Keratinocyte (primary cell): ENCODE measurements around the gene TBC1D14. TPM values are rescaled to one million over a fixed set of nuclear protein-coding genes. Genes with fewer than 3 reads are reported as not detected.
"Not testable (repeated sequence)": the region's sequence is repeated elsewhere in the genome, so short reads cannot be mapped to it uniquely, and the experiment has no call there.

Experiments
- DNase-seq: peaks from one replicate; pipeline ENCODE4 v3.0.0-alpha.2; 2011; ENCODE audit warnings: low read depth, missing footprints, low spot score
- FAIRE-seq: peaks from 2 replicates; lab custom pipeline; 2011; peaks lifted over from hg19 to GRCh38; lab: Jason Lieb, UNC
- H2AFZ ChIP-seq: 2 replicates; pipeline ENCODE4 v1.6.0; 2012; ENCODE audit warnings: low read length, control low read depth, inconsistent platforms; ENCODE audit not compliant: control insufficient read depth
- H3K27ac ChIP-seq: 2 replicates; pipeline ENCODE4 v1.5.1; 2011; ENCODE audit warnings: low read length; ENCODE audit not compliant: control insufficient read depth, insufficient read depth
- H3K27me3 ChIP-seq: 3 replicates; pipeline ENCODE4 v1.6.0; 2011; ENCODE audit warnings: low read length; ENCODE audit not compliant: control insufficient read depth, insufficient read depth; ENCODE audit errors: extremely low read depth
- H3K36me3 ChIP-seq, 2 experiments: 2 replicates in 1 of 2; 3 replicates in 1 of 2; pipeline ENCODE4 v1.5.1; 2011; ENCODE audit warnings: low read length in 2 of 2, mild to moderate bottlenecking in 1 of 2; ENCODE audit not compliant: control insufficient read depth in 2 of 2, insufficient read depth in 2 of 2; ENCODE audit errors: extremely low read depth in 1 of 2
- H3K4me1 ChIP-seq: 3 replicates; pipeline ENCODE4 v1.5.1; 2011; ENCODE audit warnings: low read length; ENCODE audit not compliant: control insufficient read depth, insufficient read depth; ENCODE audit errors: extremely low read depth
- H3K4me2 ChIP-seq: 3 replicates; pipeline ENCODE4 v1.6.0; 2011; ENCODE audit warnings: low read depth, low read length; ENCODE audit not compliant: control insufficient read depth, insufficient read depth; ENCODE audit errors: extremely low read depth
- H3K4me3 ChIP-seq, 3 experiments: fragments of 200-600 bp in 1 of 3; sonication (generic) in 1 of 3; 2 replicates in 2 of 3; 3 replicates in 1 of 3; pipeline ENCODE4 v1.5.1; 2011 to 2016; ENCODE audit warnings: low read length in 3 of 3, mild to moderate bottlenecking in 3 of 3, control low read depth in 2 of 3, inconsistent platforms in 1 of 3, low read depth in 1 of 3, mixed read lengths in 1 of 3, mixed run types in 1 of 3, moderate library complexity in 1 of 3; ENCODE audit not compliant: control insufficient read depth in 2 of 3, insufficient read depth in 2 of 3; ENCODE audit errors: extremely low read depth in 1 of 3
- H3K79me2 ChIP-seq: 2 replicates; pipeline ENCODE4 v1.6.0; 2012; ENCODE audit warnings: low read length; ENCODE audit not compliant: control insufficient read depth, insufficient read depth
- H3K9ac ChIP-seq: 3 replicates; pipeline ENCODE4 v1.6.0; 2011; ENCODE audit warnings: low read length; ENCODE audit not compliant: control insufficient read depth, insufficient read depth; ENCODE audit errors: extremely low read depth
- H3K9me1 ChIP-seq: 3 replicates; pipeline ENCODE4 v1.6.0; 2011; ENCODE audit warnings: low read length; ENCODE audit not compliant: control insufficient read depth, insufficient read depth; ENCODE audit errors: extremely low read depth
- H3K9me3 ChIP-seq: 2 replicates; pipeline ENCODE4 v1.5.1; 2012; ENCODE audit warnings: low read depth, low read length; ENCODE audit not compliant: control insufficient read depth
- H4K20me1 ChIP-seq: 3 replicates; pipeline ENCODE4 v1.6.0; 2011; ENCODE audit warnings: low read length; ENCODE audit not compliant: control insufficient read depth, insufficient read depth; ENCODE audit errors: extremely low read depth
- EZH2 ChIP-seq: IDR thresholded peaks from one replicate; pipeline ENCODE4 v1.6.1; 2012; ENCODE audit warnings: inconsistent platforms, mild to moderate bottlenecking, low read length, moderate library complexity
- dilution Hi-C: fragments of 300-500 bp; cut with MboI; formaldehyde crosslinking; loops from one replicate; pipeline ENCODE4 v1.7.0; 2020; ENCODE audit warnings: low sequenced_read_pairs; ENCODE audit not compliant: extremely low pct_ligation_motif_present
- polyA plus RNA-seq, 5 experiments: library from polyadenylated mRNA; depleted of rRNA in 3 of 5; stranded (reverse) in 3 of 5; stranded (forward) in 1 of 5; unstranded in 1 of 5; fragments of >200 nt; gene quantifications; 1 replicate in 1 of 5; 2 replicates in 3 of 5; 3 replicates in 1 of 5; pipeline versions ENCODE4 v1.2.1 to v1.2.3, GENCODE V29; 2011 to 2012; ENCODE audit warnings: missing spikeins in 2 of 5, low read depth in 1 of 5, low replicate concordance in 1 of 5
- TF ChIP-seq, protein P1 (sequence below), 3 experiments: IDR thresholded peaks in 1 of 3; conservative IDR thresholded peaks in 1 of 3; optimal IDR thresholded peaks in 1 of 3; 2 replicates in 2 of 3; 3 replicates in 1 of 3; pipeline versions ENCODE3 to v1.5.1; 2011; ENCODE audit warnings: low read length in 3 of 3, mild to moderate bottlenecking in 3 of 3, moderate library complexity in 2 of 3, control low read depth in 1 of 3, inconsistent platforms in 1 of 3; ENCODE audit not compliant: insufficient read depth in 2 of 3; ENCODE audit errors: extremely low read depth in 1 of 3

Gene TBC1D14
- polyA plus RNA-seq, 1 donor (not counting 4 experiments of a cell fraction or from before 2014, with no cell fraction given), result 55.1 TPM

DNA sequence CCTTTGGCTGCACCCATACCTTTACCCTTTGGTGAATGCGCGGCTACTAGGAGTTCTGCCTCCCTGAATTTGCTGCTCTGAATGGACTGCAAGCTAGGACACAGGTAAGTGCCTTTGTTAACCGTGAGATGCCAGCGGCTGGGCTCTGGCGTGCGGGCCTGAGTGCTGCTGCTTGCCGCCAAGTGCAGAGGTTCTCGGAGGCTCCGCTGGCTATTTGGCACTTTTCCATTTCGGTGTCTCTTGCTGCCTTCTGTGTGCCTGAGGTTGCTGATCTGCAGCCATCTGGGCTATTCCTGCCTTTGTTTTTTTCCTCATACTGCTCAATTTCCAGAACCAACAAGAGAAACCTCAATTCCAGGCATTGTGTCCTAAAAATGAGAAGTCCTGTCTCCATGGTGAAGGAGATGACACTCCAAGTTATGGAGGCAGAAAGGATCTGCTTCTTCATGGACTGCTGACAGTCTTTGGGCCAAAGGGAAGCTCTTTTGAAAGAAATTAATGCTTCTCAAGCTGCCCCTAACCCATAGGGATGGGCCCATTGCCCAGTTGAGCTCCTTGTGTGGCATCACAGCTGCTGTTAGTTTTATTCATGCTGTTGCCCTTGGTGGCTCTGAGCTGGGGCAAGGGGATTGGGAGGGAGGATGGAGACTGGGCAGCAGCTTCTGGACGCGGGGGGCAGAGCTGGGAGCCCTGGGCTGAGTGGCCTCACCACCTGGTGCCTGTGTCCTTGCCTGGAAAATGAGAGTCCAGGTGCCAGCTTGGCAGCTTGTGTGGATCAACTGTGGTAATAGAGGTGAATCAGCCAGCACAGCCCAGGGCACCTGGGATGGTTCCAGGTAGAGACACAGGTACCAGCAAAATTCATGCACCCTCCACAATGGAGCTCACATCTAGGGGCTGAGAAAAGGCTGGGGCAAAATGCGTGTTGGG is 3.8 kb upstream of the TBC1D14 start:
- dilution Hi-C loops, result no loop called here
- Histone ChIP-seq H3K36me3 (no peaks in the 10 kb centered on the region), H3K27ac (no peak overlapping the region), H3K9me3 (no peaks in the 10 kb centered on the region), H3K9ac (no peak overlapping the region), H3K27me3 (peaks cover 8% of the 10 kb centered on the region), H3K4me1 (peaks cover 15% of the 10 kb centered on the region), H3K4me2 (no peak overlapping the region), H3K79me2 (no peaks in the 10 kb centered on the region), H3K9me1 (no peaks in the 10 kb centered on the region), H4K20me1 (no peaks in the 10 kb centered on the region), H2AFZ (no peak overlapping the region), H3K4me3 (no peak overlapping the region)
- no peak for DNase-seq
- TF ChIP-seq EZH2, result no peak
- TF ChIP-seq, protein P1, sequence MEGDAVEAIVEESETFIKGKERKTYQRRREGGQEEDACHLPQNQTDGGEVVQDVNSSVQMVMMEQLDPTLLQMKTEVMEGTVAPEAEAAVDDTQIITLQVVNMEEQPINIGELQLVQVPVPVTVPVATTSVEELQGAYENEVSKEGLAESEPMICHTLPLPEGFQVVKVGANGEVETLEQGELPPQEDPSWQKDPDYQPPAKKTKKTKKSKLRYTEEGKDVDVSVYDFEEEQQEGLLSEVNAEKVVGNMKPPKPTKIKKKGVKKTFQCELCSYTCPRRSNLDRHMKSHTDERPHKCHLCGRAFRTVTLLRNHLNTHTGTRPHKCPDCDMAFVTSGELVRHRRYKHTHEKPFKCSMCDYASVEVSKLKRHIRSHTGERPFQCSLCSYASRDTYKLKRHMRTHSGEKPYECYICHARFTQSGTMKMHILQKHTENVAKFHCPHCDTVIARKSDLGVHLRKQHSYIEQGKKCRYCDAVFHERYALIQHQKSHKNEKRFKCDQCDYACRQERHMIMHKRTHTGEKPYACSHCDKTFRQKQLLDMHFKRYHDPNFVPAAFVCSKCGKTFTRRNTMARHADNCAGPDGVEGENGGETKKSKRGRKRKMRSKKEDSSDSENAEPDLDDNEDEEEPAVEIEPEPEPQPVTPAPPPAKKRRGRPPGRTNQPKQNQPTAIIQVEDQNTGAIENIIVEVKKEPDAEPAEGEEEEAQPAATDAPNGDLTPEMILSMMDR (optimal IDR thresholded peaks at IDR 0.05 in 1 of 3, IDR thresholded peaks at IDR 0.05 in 1 of 3, conservative IDR thresholded peaks at IDR 0.05 in 1 of 3; ENCODE audit: extremely low read depth in 1 of 3, insufficient read depth in 2 of 3, low read length in 3 of 3), result no peak
- no peak for FAIRE-seq

DNA sequence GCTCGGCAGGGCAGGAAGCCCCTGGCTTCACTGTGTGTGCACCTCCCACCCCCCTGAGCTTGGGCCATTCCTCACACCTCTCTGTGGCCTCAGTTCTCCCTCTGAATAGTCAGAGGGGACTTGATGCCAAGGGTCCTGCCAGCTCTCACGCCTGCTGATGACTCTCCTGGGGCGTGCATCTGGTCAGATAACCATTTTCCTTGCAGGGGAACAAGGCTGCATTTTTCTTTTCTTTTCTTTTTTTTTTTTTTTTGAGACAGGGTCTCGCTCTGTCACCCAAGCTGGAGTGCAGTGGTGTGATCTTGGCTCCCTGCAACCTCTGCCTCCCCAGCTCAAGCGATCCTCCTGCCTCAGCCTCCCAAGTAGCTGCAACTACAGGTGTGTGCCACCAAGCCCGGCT is 3.1 kb upstream of the TBC1D14 start:
- H3K36me3 ChIP-seq, H3K4me2 ChIP-seq, H3K9ac ChIP-seq, H4K20me1 ChIP-seq, H2AFZ ChIP-seq, H3K9me3 ChIP-seq, dilution Hi-C loops, H3K9me1 ChIP-seq, H3K4me3 ChIP-seq, H3K27me3 ChIP-seq, FAIRE-seq, H3K79me2 ChIP-seq, DNase-seq, H3K27ac ChIP-seq: not testable (repeated sequence)
- peaks cover 15% of the 10 kb centered on the region for H3K4me1 ChIP-seq
